HG02981 (cell line): ENCODE results near the gene IRF1.
"Not testable (repeated sequence)": the region's sequence is repeated elsewhere in the genome, so short reads cannot be mapped to it uniquely, and the experiment has no call there.

Experiments
- ATAC-seq: cut with Tn5 transposase; IDR thresholded peaks from one replicate; pipeline ENCODE4 v1.9.1; 2021; ENCODE audit warnings: mild to moderate bottlenecking, moderate library complexity; ENCODE audit not compliant: unreplicated experiment

IRF1 gene

GRCh38 chr5:132487841-132488555, 2.6 kb downstream of the IRF1 start:
- ATAC-seq: no peak

GRCh38 chr5:132487095-132487428, 3.5 kb downstream of the IRF1 start:
- ATAC-seq: no peak

- no peak for ATAC-seq
Observed at GRCh38 chr5:132486318-132487094, 4.1 kb downstream of the IRF1 start.

GRCh38 chr5:132485641-132486317, 4.8 kb downstream of the IRF1 start:
- no peak for ATAC-seq

- not testable (repeated sequence) for ATAC-seq
Observed at GRCh38 chr5:132484876-132485640, 5.5 kb downstream of the IRF1 start.

GRCh38 chr5:132484391-132484725, 6.2 kb downstream of the IRF1 start:
- ATAC-seq: no peak

GRCh38 chr5:132483661-132484390, 6.7 kb downstream of the IRF1 start:
- ATAC-seq: no peak

GRCh38 chr5:132483101-132483500, 7.5 kb downstream of the IRF1 start:
- no peak for ATAC-seq

GRCh38 chr5:132481596-132482211, 8.9 kb downstream of the IRF1 start:
- no peak for ATAC-seq

- no peak for ATAC-seq
Observed at GRCh38 chr5:132480893-132481595, 9.5 kb downstream of the IRF1 start.

GRCh38 chr5:132480546-132480892, 10.1 kb downstream of the IRF1 start:
- no peak for ATAC-seq

- ATAC-seq: no peak
Observed at GRCh38 chr5:132480042-132480441, 10.5 kb downstream of the IRF1 start.

- ATAC-seq: peak; percentile 48
Observed at GRCh38 chr5:132479111-132479951, 11.2 kb downstream of the IRF1 start.

- no peak for ATAC-seq
Observed at GRCh38 chr5:132478366-132478871, 12.2 kb downstream of the IRF1 start.

GRCh38 chr5:132477784-132478365, 12.7 kb downstream of the IRF1 start:
- no peak for ATAC-seq

- no peak for ATAC-seq
Observed at GRCh38 chr5:132476876-132477781, 13.4 kb downstream of the IRF1 start.
